ENCODE results near the gene CFAP206.

The CFAP206 gene

GRCh38 chr6:87407901-87408720, at the start of gene CFAP206 (continued):
- TF ChIP-seq ZBTB11 (tag by site-specific recombination; conservative IDR thresholded peaks at IDR 0.05; ENCODE audit: low read depth) (no peak), BCL11A (tag by site-specific recombination; IDR thresholded peaks at IDR 0.05; ENCODE audit: low read depth) (0 out of 2 replicates have a peak, but pooled peaks have one; percentile 39), ZSCAN23 (tag by site-specific recombination; IDR thresholded peaks at IDR 0.05) (0 out of 2 replicates have a peak, but pooled peaks have one; percentile 30), ZNF692 (tag by site-specific recombination; IDR thresholded peaks at IDR 0.05) (peak; percentile 76), ATF2 (tag by site-specific recombination; IDR thresholded peaks at IDR 0.05; ENCODE audit: low read depth) (no peak), ZNF341 (tag by site-specific recombination; IDR thresholded peaks at IDR 0.05; ENCODE audit: low read depth) (peak; percentile 96), WT1 (tag by site-specific recombination; IDR thresholded peaks at IDR 0.05) (no peak), ZNF843 (tag by site-specific recombination; IDR thresholded peaks at IDR 0.05) (peak; percentile 69), ZBTB17 (tag by site-specific recombination; IDR thresholded peaks at IDR 0.05) (peak; percentile 99), ZXDB (tag by site-specific recombination; IDR thresholded peaks at IDR 0.05) (peak; percentile 22; the same call in 1 of the 2 replicates), OSR2 (tag by site-specific recombination; IDR thresholded peaks at IDR 0.05) (peak; percentile 99), ZNF76 (tag by site-specific recombination; IDR thresholded peaks at IDR 0.05; ENCODE audit: borderline replicate concordance, low read depth) (peak; percentile 29; the same call in 1 of the 2 replicates), CTCF (tag by site-specific recombination; IDR thresholded peaks at IDR 0.05) (peak; percentile 87), ZSCAN30 (tag by site-specific recombination; IDR thresholded peaks at IDR 0.05) (peak; percentile 99), KLF7 (tag by site-specific recombination; IDR thresholded peaks at IDR 0.05; ENCODE audit: borderline replicate concordance) (0 out of 2 replicates have a peak, but pooled peaks have one; percentile 6), ZNF555 (tag by site-specific recombination; conservative IDR thresholded peaks at IDR 0.05) (no peak), KLF16 (tag by site-specific recombination; IDR thresholded peaks at IDR 0.05) (peak; percentile 37), ZNF121 (tag by site-specific recombination; IDR thresholded peaks at IDR 0.05) (no peak), RBAK (tag by site-specific recombination; IDR thresholded peaks at IDR 0.05) (no peak), ZSCAN5A (tag by site-specific recombination; IDR thresholded peaks at IDR 0.05) (0 out of 2 replicates have a peak, but pooled peaks have one; percentile 40), PATZ1 (tag by site-specific recombination; IDR thresholded peaks at IDR 0.05) (peak; percentile 71), FEZF1 (tag by site-specific recombination; IDR thresholded peaks at IDR 0.05) (0 out of 2 replicates have a peak, but pooled peaks have one; percentile 11), KLF17 (tag by site-specific recombination; IDR thresholded peaks at IDR 0.05) (peak; percentile 14; the same call in 1 of the 2 replicates), ZNF596 (tag by site-specific recombination; IDR thresholded peaks at IDR 0.05) (no peak)

Data from HEK293 (cell line).